Measurements from ENCODE around the gene PLCB1.

The PLCB1 gene

GRCh38 chr20:8661229-8661952 lies 529.3 kb downstream of the PLCB1 start:
- TF ChIP-seq SIN3A (IDR thresholded peaks at IDR 0.05; ENCODE audit: borderline replicate concordance, insufficient read depth, low read length), result no peak
- TF ChIP-seq POLR2AphosphoS5 (IDR thresholded peaks at IDR 0.05; ENCODE audit: low read depth, low read length), result no peak
- TF ChIP-seq FOXP2 (optimal IDR thresholded peaks at IDR 0.05; ENCODE audit: borderline replicate concordance, extremely low read depth, extremely low read length, insufficient read depth), result no peak
- TF ChIP-seq REST (IDR thresholded peaks at IDR 0.05; ENCODE audit: insufficient read depth in 1 of 2, low read depth in 2 of 2, low read length in 2 of 2), result no peak
- TF ChIP-seq TAF1 (IDR thresholded peaks at IDR 0.05; ENCODE audit: borderline replicate concordance, insufficient read depth, low read length), result no peak

GRCh38 chr20:8662433-8662954 lies 530.4 kb downstream of the PLCB1 start:
- TF ChIP-seq POLR2AphosphoS5 (IDR thresholded peaks at IDR 0.05; ENCODE audit: low read depth, low read length) (no peak), FOXP2 (optimal IDR thresholded peaks at IDR 0.05; ENCODE audit: borderline replicate concordance, extremely low read depth, extremely low read length, insufficient read depth) (no peak)

- no peak for TF ChIP-seq FOXP2 (optimal IDR thresholded peaks at IDR 0.05; ENCODE audit: borderline replicate concordance, extremely low read depth, extremely low read length, insufficient read depth)
- TF ChIP-seq POLR2AphosphoS5 (IDR thresholded peaks at IDR 0.05; ENCODE audit: low read depth, low read length), result no peak
- TF ChIP-seq SIN3A (IDR thresholded peaks at IDR 0.05; ENCODE audit: borderline replicate concordance, insufficient read depth, low read length), result no peak
- no peak for TF ChIP-seq REST (IDR thresholded peaks at IDR 0.05; ENCODE audit: insufficient read depth in 1 of 2, low read depth in 2 of 2, low read length in 2 of 2)
- TF ChIP-seq TAF1 (IDR thresholded peaks at IDR 0.05; ENCODE audit: borderline replicate concordance, insufficient read depth, low read length), result no peak
Observed at GRCh38 chr20:8663424-8663823, 531.4 kb downstream of the PLCB1 start.

GRCh38 chr20:8664778-8665177 lies 532.7 kb downstream of the PLCB1 start:
- TF ChIP-seq POLR2AphosphoS5 (IDR thresholded peaks at IDR 0.05; ENCODE audit: low read depth, low read length) (no peak), SIN3A (IDR thresholded peaks at IDR 0.05; ENCODE audit: borderline replicate concordance, insufficient read depth, low read length) (no peak), FOXP2 (optimal IDR thresholded peaks at IDR 0.05; ENCODE audit: borderline replicate concordance, extremely low read depth, extremely low read length, insufficient read depth) (no peak), TAF1 (IDR thresholded peaks at IDR 0.05; ENCODE audit: borderline replicate concordance, insufficient read depth, low read length) (no peak), REST (IDR thresholded peaks at IDR 0.05; ENCODE audit: insufficient read depth in 1 of 2, low read depth in 2 of 2, low read length in 2 of 2) (no peak)

- TF ChIP-seq FOXP2 (optimal IDR thresholded peaks at IDR 0.05; ENCODE audit: borderline replicate concordance, extremely low read depth, extremely low read length, insufficient read depth) (no peak), SIN3A (IDR thresholded peaks at IDR 0.05; ENCODE audit: borderline replicate concordance, insufficient read depth, low read length) (no peak), TAF1 (IDR thresholded peaks at IDR 0.05; ENCODE audit: borderline replicate concordance, insufficient read depth, low read length) (no peak), REST (IDR thresholded peaks at IDR 0.05; ENCODE audit: insufficient read depth in 1 of 2, low read depth in 2 of 2, low read length in 2 of 2) (no peak), POLR2AphosphoS5 (IDR thresholded peaks at IDR 0.05; ENCODE audit: low read depth, low read length) (no peak)
Observed at GRCh38 chr20:8667306-8667705, 535.2 kb downstream of the PLCB1 start.
